Calu3 (cell line): ENCODE data around the gene NUP62. TPM values are rescaled to one million over a fixed set of nuclear protein-coding genes. Genes with fewer than 3 reads are reported as not detected.

Experiments
- Bru-seq: library from RNA; stranded (reverse); fragments of 400-500 nt; gene quantifications from one replicate; lab custom pipeline; 2021; lab: Mats Ljungman, UMichigan
- BruChase-seq, 2 experiments: library from RNA; stranded (reverse); fragments of 400-500 nt; gene quantifications; one replicate each; lab custom pipeline; 2021; lab: Mats Ljungman, UMichigan
- BruUV-seq: library from RNA; stranded (reverse); fragments of 400-500 nt; replicated peaks from 2 replicates; lab custom pipeline; 2021; lab: Mats Ljungman, UMichigan
- CTCF ChIA-PET: fragments of 300-600 bp; sonication (Branson Sonifier 250); formaldehyde crosslinking; loops from one replicate; lab custom pipeline; 2022; ENCODE audit warnings: antibody characterized with exemption; lab: Charles Lee
- DNase-seq: peaks from one replicate; pipeline ENCODE4 v3.0.0; 2022
- H3K27ac Mint-ChIP-seq: one replicate; pipeline ENCODE4 v1.8.0; 2022; ENCODE audit warnings: mixed read lengths; ENCODE audit not compliant: unreplicated experiment
- H3K27me3 Mint-ChIP-seq: one replicate; pipeline ENCODE4 v1.8.0; 2022; ENCODE audit warnings: mixed read lengths; ENCODE audit not compliant: unreplicated experiment
- H3K36me3 Mint-ChIP-seq: one replicate; pipeline ENCODE4 v1.8.0; 2022; ENCODE audit warnings: mild to moderate bottlenecking, moderate library complexity, mixed read lengths; ENCODE audit not compliant: insufficient read depth, unreplicated experiment
- H3K4me1 Mint-ChIP-seq: one replicate; pipeline ENCODE4 v1.8.0; 2022; ENCODE audit warnings: mild to moderate bottlenecking, low read depth, mixed read lengths; ENCODE audit not compliant: unreplicated experiment
- H3K4me3 Mint-ChIP-seq: one replicate; pipeline ENCODE4 v1.8.0; 2022; ENCODE audit warnings: mild to moderate bottlenecking, low read depth, moderate library complexity, mixed read lengths; ENCODE audit not compliant: unreplicated experiment
- H3K9me3 Mint-ChIP-seq: one replicate; pipeline ENCODE4 v1.8.0; 2022; ENCODE audit warnings: low read depth, mixed read lengths; ENCODE audit not compliant: unreplicated experiment
- CTCF ChIP-seq: fragments of 200-600 bp; IDR thresholded peaks from one replicate; pipeline ENCODE4 v1.8.0; 2022; ENCODE audit warnings: antibody characterized with exemption; ENCODE audit not compliant: unreplicated experiment
- intact Hi-C: fragments of 100-400 bp; cut with micrococcal nuclease; formaldehyde crosslinking; loops from one replicate; pipeline ENCODE4 v1.10.0; 2022; ENCODE audit not compliant: unreplicated experiment
- long read RNA-seq: library from polyadenylated mRNA; stranded (forward); transcript quantifications from one replicate; pipeline ENCODE4 v2.0.0, GENCODE V29; 2022
- total RNA-seq: library from RNA; stranded (reverse); gene quantifications from 2 replicates; pipeline ENCODE4 v1.2.3, GENCODE V29; 2022

Gene NUP62
- total RNA-seq, result 116 and 124 TPM in 2 replicates
- percentile 91 among the genes with signal in this experiment for Bru-seq, nascent RNA
- BruChase-seq, experiment 1, labeled RNA remaining after a 6-hour chase, result percentile 96 among the genes with signal in this experiment
- percentile 99 among the genes with signal in this experiment for BruChase-seq, experiment 2, labeled RNA remaining after a 2-hour chase
- long read RNA-seq, transcript NUP62-211 (3 exons, 2,053 nt), result minor isoform, 17 of 161 reads
- long read RNA-seq, transcript NUP62-216 (3 exons, 562 nt), result minor isoform, 7 of 161 reads
- long read RNA-seq, transcript NUP62-201 (3 exons, 2,870 nt), result minor isoform, 30 of 161 reads
- long read RNA-seq, transcript NUP62-202 (2 exons, 3,479 nt), result major isoform, 59 of 161 reads
- long read RNA-seq, partial matches to known transcripts, result 0 of 161 reads
- long read RNA-seq, other reads (novel, unspliced or antisense), result 44 of 161 reads

- H3K4me1 Mint-ChIP-seq, result peaks cover 36% of the 10 kb centered on the region
- peak; percentile 96 for DNase-seq
- H3K27me3 Mint-ChIP-seq, result no peaks in the 10 kb centered on the region
- peaks cover 73% of the 10 kb centered on the region for H3K36me3 Mint-ChIP-seq
- intact Hi-C loops, result no loop called here
- no peak for TF ChIP-seq CTCF
- peaks cover 2% of the 10 kb centered on the region for H3K9me3 Mint-ChIP-seq
- CTCF ChIA-PET, result interaction anchor here (0.6 to 3.0 kb wide), 9 partner anchors 11 to 254 kb away, joined by 3 to 10 read pairs (median 3); no protein-coding TSS in a partner anchor
- TSS peak; percentile 82 for BruUV-seq
- H3K27ac Mint-ChIP-seq, result peak within 1 kb of the TSS; percentile 87
- H3K4me3 Mint-ChIP-seq, result peak within 1 kb of the TSS; percentile 83
These were observed at the start of gene NUP62, which contains the start of gene ATF5 for GRCh38 chr19:49929121-49929610. Gene NUP62, minus strand, starts transcription at chr19:49929504. Its CDS starts 19,697 bp downstream, at chr19:49909807. Gene ATF5, plus strand, starts transcription at chr19:49929205. Its CDS starts 1,646 bp downstream, at chr19:49930851.

GRCh38 chr19:49978324-49978723, 49.0 kb upstream of the NUP62 start:
- Mint-ChIP-seq H3K4me3 (no peak overlapping the region), H3K27me3 (no peaks in the 10 kb centered on the region), H3K36me3 (peaks cover 42% of the 10 kb centered on the region), H3K4me1 (no peaks in the 10 kb centered on the region), H3K27ac (no peak overlapping the region), H3K9me3 (no peaks in the 10 kb centered on the region)
- CTCF ChIA-PET, result no interaction called here
- intact Hi-C loops, result no loop called here
- no peak for TF ChIP-seq CTCF
- no TSS peak for BruUV-seq
- DNase-seq, result no peak

- no peak for TF ChIP-seq CTCF
- Mint-ChIP-seq H3K27me3 (no peaks in the 10 kb centered on the region), H3K4me3 (no peak overlapping the region), H3K36me3 (peaks cover 46% of the 10 kb centered on the region), H3K27ac (no peak overlapping the region), H3K9me3 (no peaks in the 10 kb centered on the region), H3K4me1 (no peaks in the 10 kb centered on the region)
- intact Hi-C loops, result no loop called here
- DNase-seq, result no peak
- no TSS peak for BruUV-seq
- CTCF ChIA-PET, result no interaction called here
These were observed 48.6 kb upstream of the NUP62 start for GRCh38 chr19:49977881-49978280.

- CTCF ChIA-PET, result interaction anchor here (0.6 kb wide), 1 partner anchor 423 kb away, joined by 4 read pairs; no protein-coding TSS in a partner anchor
- intact Hi-C loops, result no loop called here
- Mint-ChIP-seq H3K36me3 (peaks cover 42% of the 10 kb centered on the region), H3K9me3 (no peaks in the 10 kb centered on the region), H3K4me1 (no peaks in the 10 kb centered on the region), H3K27me3 (no peaks in the 10 kb centered on the region), H3K27ac (no peak overlapping the region), H3K4me3 (no peak overlapping the region)
- no peak for DNase-seq
- BruUV-seq, result no TSS peak
- no peak for TF ChIP-seq CTCF
These were observed 47.8 kb upstream of the NUP62 start for GRCh38 chr19:49977076-49977475.
